GM12873 (cell line): ENCODE data around the gene FRMD1.

Experiments
- CTCF ChIP-seq: IDR thresholded peaks from 2 replicates; pipeline ENCODE4 v1.5.1; 2012; ENCODE audit warnings: low read depth, mild to moderate bottlenecking, moderate library complexity, low read length, control low read depth; ENCODE audit not compliant: insufficient read depth; ENCODE audit errors: missing control alignments

The FRMD1 gene

GRCh38 chr6:168097621-168098430 lies 18.8 kb upstream of the FRMD1 start:
- TF ChIP-seq CTCF = no peak

- TF ChIP-seq CTCF = no peak
Measured at GRCh38 chr6:168097221-168097620, 18.2 kb upstream of the FRMD1 start.

GRCh38 chr6:168096271-168096764 lies 17.3 kb upstream of the FRMD1 start:
- no peak for TF ChIP-seq CTCF

DNA sequence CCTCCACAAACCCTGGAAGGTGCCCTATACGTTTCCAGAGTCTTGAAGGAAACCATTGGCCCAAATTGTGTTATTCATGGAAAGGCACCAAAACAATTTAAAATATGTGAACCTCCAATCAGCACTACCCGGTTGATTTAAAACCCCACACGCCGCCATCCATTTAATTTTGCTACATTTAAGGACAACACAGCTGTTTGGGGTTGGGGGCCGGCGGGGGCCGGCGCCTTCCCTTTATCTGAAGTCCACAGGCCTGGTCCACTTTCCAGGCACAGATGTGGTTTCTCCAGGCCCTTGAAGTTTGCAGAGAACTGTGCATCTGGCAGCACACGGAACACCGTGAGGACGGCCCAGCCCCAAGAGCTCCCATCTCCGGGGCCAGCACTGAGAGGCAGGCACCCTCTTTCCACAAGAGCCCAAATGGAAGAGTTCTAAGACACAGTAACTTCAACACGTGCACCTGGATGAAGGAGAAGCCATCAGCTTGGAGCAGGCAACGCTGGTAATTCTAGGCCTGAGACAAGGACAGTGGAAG lies 16.8 kb upstream of the FRMD1 start:
- TF ChIP-seq CTCF = no peak

DNA sequence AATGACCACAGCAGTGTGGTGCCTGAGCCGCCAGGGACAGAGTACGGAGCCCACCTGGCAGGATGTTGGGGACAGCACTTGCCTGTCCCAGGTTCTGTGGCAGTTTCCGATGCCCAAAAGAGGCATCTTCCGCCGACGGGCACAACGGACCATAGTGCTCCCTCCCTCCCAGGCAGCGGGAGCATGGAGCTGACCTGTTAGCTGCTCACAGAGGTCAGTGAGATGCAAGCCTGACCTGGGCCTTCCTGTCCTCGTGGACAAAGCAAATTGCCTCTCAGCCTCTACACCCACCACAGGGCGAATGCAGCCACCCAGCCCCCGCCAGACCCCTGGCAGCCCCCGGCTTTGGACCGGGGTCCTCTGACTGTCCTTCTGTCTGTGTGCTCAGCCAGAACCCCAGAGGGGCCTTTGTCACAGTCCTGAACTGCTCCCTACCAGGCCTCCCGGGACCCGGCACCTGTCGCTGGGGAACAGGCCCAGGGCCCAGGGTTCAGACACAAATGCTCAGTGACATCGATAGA lies 16.2 kb upstream of the FRMD1 start:
- TF ChIP-seq CTCF = no peak

- no peak for TF ChIP-seq CTCF
Measured at GRCh38 chr6:168093634-168094033, 14.6 kb upstream of the FRMD1 start.

DNA sequence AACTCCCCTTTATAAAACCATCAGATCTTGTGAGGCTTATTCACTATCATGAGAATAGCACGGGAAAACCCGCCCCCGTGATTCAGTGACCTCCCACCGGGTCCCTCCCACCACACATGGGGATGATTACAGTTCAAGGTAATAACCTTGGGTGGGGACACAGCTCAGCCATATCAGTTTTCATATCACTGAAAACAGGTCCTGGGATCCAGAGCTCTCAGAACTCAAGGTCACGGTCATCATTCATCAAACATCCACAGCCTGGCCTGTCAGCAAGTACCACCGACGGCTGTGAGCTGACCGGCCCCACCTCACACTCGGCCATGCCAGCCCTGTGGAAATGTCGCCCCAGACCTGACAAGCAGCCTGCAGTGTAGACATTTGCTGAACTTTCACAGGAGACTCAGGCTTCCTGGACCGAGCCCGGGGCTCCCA lies 14.1 kb upstream of the FRMD1 start:
- no peak for TF ChIP-seq CTCF
